ENCODE data around the gene SPECC1L. TPM values are rescaled to one million over a fixed set of nuclear protein-coding genes. Genes with fewer than 3 reads are reported as not detected.

SPECC1L gene
- total RNA-seq, 6 donors from 2014 or later, result 37.7 to 80.6 (median 62.3) TPM

- peak overlapping the region in 3 of 4 donors; percentile 50 to 85 (median 69) for H3K27ac ChIP-seq
- H3K36me3 ChIP-seq, result peaks cover 0 to 6% (median 0%) of the 10 kb centered on the region in 4 donors
- TF ChIP-seq POLR2AphosphoS5 (IDR thresholded peaks at IDR 0.05) (no peak), CTCF (IDR thresholded peaks at IDR 0.05) (no peak), EP300 (IDR thresholded peaks at IDR 0.05) (no peak), POLR2A (IDR thresholded peaks at IDR 0.05) (no peak)
- 60 to 62% methylated on average over 13 to 15 of the region's 17 CpGs for WGBS, 2 donors
- DNase-seq (no peak), ATAC-seq (ENCODE audit: low FRiP score in 2 of 2) (peak in 1 of 2 donors; percentile 33)
- H3K4me1 ChIP-seq, result peaks cover 56 to 77% (median 68%) of the 10 kb centered on the region in 4 donors
- H3K9me3 ChIP-seq, result no peaks in the 10 kb centered on the region
- no peak overlapping the region for H3K4me3 ChIP-seq
- H3K27me3 ChIP-seq, result no peaks in the 10 kb centered on the region
These were observed 161.6 kb downstream of the SPECC1L start for GRCh38 chr22:24432059-24432853.

- Histone ChIP-seq H3K36me3 (peaks cover 0 to 6% (median 0%) of the 10 kb centered on the region in 4 donors), H3K9me3 (no peaks in the 10 kb centered on the region), H3K27ac (peak overlapping the region; percentile 69 to 85 (median 80)), H3K4me3 (no peak overlapping the region), H3K4me1 (peaks cover 58 to 71% (median 64%) of the 10 kb centered on the region in 4 donors), H3K27me3 (no peaks in the 10 kb centered on the region)
- WGBS, 2 donors, result 93 to 95% methylated on average over 25 to 28 of the region's 34 CpGs
- TF ChIP-seq EP300 (IDR thresholded peaks at IDR 0.05), result no peak
- TF ChIP-seq POLR2A (IDR thresholded peaks at IDR 0.05), result no peak
- TF ChIP-seq POLR2AphosphoS5 (IDR thresholded peaks at IDR 0.05), result no peak
- TF ChIP-seq CTCF (IDR thresholded peaks at IDR 0.05), result no peak
- DNase-seq, result peak in 1 of 2 donors; percentile 72
- ATAC-seq (ENCODE audit: low FRiP score in 2 of 2), result no peak
These were observed 162.6 kb downstream of the SPECC1L start for GRCh38 chr22:24433001-24433827.

- TF ChIP-seq CTCF (IDR thresholded peaks at IDR 0.05), result no peak
- TF ChIP-seq POLR2AphosphoS5 (IDR thresholded peaks at IDR 0.05), result no peak
- TF ChIP-seq POLR2A (IDR thresholded peaks at IDR 0.05), result no peak
- TF ChIP-seq EP300 (IDR thresholded peaks at IDR 0.05), result no peak
- Histone ChIP-seq H3K36me3 (peaks cover 0 to 6% (median 0%) of the 10 kb centered on the region in 4 donors), H3K9me3 (no peaks in the 10 kb centered on the region), H3K27ac (peak overlapping the region; percentile 69 to 85 (median 80)), H3K4me3 (no peak overlapping the region), H3K27me3 (no peaks in the 10 kb centered on the region), H3K4me1 (peaks cover 55 to 69% (median 59%) of the 10 kb centered on the region in 4 donors)
- WGBS, 2 donors, result 25 to 68% methylated on average over 1 to 11 of the region's 12 CpGs
- ATAC-seq (ENCODE audit: low FRiP score in 2 of 2), result peak; percentile 35 to 62
- DNase-seq, result peak in 1 of 2 donors; percentile 52
These were observed 163.3 kb downstream of the SPECC1L start for GRCh38 chr22:24433828-24434470.

- Histone ChIP-seq H3K27me3 (no peaks in the 10 kb centered on the region), H3K36me3 (peaks cover 0 to 6% (median 0%) of the 10 kb centered on the region in 4 donors), H3K4me3 (no peak overlapping the region), H3K4me1 (peaks cover 51 to 62% (median 53%) of the 10 kb centered on the region in 4 donors), H3K27ac (peak overlapping the region; percentile 69 to 85 (median 80)), H3K9me3 (no peaks in the 10 kb centered on the region)
- peak; percentile 11 to 52 for TF ChIP-seq POLR2AphosphoS5 (IDR thresholded peaks at IDR 0.05)
- no peak for TF ChIP-seq CTCF (IDR thresholded peaks at IDR 0.05)
- TF ChIP-seq EP300 (IDR thresholded peaks at IDR 0.05), result peak in 1 of 4 donors; percentile 36
- peak; percentile 31 to 34 for ATAC-seq (ENCODE audit: low FRiP score in 2 of 2)
- peak in 1 of 2 donors; percentile 56 for DNase-seq
- 41 to 55% methylated on average over 10 to 16 of the region's 16 CpGs for WGBS, 2 donors
These were observed 164.1 kb downstream of the SPECC1L start for GRCh38 chr22:24434471-24435322.

Data from upper lobe of left lung (tissue), 6 donors.